ENCODE data around the gene PTPA.

DNA sequence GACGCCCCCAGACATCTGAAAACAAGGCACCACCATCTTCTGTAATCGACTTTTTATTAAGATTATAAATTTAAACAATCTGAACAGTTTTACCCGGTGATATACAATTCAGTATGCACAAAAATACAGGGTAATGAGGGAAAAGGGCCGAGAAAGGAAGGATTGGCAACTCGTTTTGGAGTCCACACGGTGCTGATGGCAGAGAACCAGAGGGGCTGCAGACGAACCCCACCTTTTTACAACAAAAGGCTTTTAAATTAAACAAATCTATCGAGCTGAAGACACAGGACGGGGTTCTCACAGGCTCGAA, 64.3 kb downstream of the PTPA start:
- TF ChIP-seq, protein P1, sequence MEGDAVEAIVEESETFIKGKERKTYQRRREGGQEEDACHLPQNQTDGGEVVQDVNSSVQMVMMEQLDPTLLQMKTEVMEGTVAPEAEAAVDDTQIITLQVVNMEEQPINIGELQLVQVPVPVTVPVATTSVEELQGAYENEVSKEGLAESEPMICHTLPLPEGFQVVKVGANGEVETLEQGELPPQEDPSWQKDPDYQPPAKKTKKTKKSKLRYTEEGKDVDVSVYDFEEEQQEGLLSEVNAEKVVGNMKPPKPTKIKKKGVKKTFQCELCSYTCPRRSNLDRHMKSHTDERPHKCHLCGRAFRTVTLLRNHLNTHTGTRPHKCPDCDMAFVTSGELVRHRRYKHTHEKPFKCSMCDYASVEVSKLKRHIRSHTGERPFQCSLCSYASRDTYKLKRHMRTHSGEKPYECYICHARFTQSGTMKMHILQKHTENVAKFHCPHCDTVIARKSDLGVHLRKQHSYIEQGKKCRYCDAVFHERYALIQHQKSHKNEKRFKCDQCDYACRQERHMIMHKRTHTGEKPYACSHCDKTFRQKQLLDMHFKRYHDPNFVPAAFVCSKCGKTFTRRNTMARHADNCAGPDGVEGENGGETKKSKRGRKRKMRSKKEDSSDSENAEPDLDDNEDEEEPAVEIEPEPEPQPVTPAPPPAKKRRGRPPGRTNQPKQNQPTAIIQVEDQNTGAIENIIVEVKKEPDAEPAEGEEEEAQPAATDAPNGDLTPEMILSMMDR (IDR thresholded peaks at IDR 0.05; ENCODE audit: extremely low read depth in 1 of 2, insufficient read depth in 1 of 2, low read depth in 1 of 2, low read length in 2 of 2), result no peak
- TF ChIP-seq POLR2A (IDR thresholded peaks at IDR 0.05; ENCODE audit: low read depth, low read length) (no peak), EZH2 (IDR thresholded peaks at IDR 0.05; ENCODE audit: borderline replicate concordance, low read depth, low read length, severe bottlenecking) (no peak), FOS (IDR thresholded peaks at IDR 0.05; ENCODE audit: borderline replicate concordance, insufficient read depth, low read length) (no peak), POLR2AphosphoS5 (IDR thresholded peaks at IDR 0.05; ENCODE audit: insufficient read depth, low read depth, low read length) (no peak), JUN (IDR thresholded peaks at IDR 0.05; ENCODE audit: borderline replicate concordance, insufficient read depth, insufficient read length, low read depth) (no peak)

Data from endothelial cell of umbilical vein (primary cell).